DND-41 (cell line): Measurements from ENCODE around the gene RAPGEF1.

ENCODE experiments used
- CTCF ChIP-seq: IDR thresholded peaks from 2 replicates; pipeline ENCODE4 v1.5.1; 2012; ENCODE audit warnings: borderline replicate concordance, low read length, moderate library complexity, mild to moderate bottlenecking; ENCODE audit not compliant: poor library complexity, severe bottlenecking; ENCODE audit errors: extremely low read depth
- EZH2 ChIP-seq: IDR thresholded peaks from 3 replicates; pipeline ENCODE4 v1.6.1; 2012; ENCODE audit warnings: borderline replicate concordance, low read depth, mild to moderate bottlenecking, moderate library complexity, low read length, inconsistent platforms; ENCODE audit not compliant: severe bottlenecking

GRCh38 chr9:131691969-131692611 is 47.8 kb downstream of the RAPGEF1 start:
- TF ChIP-seq EZH2 (no peak), CTCF (no peak)
